Putamen (tissue), 1 donor: Measurements from ENCODE around the gene NRN1.
"Not testable (repeated sequence)": the region's sequence is repeated elsewhere in the genome, so short reads cannot be mapped to it uniquely, and the experiment has no call there.

ENCODE experiments used
- DNase-seq: peaks from one replicate; pipeline ENCODE4 v3.0.0-alpha.2; 2016; ENCODE audit warnings: low spot score

Gene NRN1

DNA sequence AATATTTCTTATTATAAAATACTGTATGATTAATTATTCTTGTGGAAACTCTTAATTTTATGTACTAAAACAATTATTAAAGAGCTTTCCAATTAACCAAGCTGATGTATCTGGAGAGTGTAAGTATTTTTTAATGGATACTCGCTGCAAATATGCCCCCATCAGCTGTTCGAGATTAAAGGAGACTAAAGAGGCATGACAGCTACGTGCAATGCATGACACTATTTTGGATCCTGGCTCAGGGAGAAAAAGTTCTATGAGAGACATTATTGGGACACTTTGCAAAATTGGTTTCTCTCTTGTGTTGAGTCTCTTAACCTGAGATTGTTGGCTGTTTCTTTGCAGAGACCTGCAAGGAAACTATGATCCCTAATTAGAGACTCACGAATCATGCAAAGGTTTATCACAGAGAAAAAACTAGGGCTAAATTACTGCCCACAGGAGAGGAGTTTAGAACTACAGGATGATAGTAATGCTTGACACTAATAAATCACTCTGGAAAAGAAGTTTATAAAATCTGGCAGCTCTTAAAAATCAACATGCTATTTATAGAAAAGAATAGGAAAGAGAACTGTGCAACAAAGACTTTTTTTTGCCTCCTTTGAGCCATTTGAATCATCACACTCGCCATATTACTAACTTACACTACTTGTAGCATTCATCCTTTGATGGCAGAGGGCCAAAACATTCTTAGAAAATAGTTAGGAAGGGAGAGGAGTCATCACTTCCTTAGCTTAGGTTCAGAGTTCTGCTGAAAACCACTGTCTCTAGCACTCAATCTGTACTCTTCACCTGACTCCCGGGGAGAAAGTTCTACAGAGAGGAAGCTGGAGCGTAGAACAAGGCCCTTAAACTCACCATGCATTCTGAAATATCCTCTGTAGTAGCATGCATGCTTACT is 25.3 kb downstream of the NRN1 start:
- DNase-seq = no peak

DNA sequence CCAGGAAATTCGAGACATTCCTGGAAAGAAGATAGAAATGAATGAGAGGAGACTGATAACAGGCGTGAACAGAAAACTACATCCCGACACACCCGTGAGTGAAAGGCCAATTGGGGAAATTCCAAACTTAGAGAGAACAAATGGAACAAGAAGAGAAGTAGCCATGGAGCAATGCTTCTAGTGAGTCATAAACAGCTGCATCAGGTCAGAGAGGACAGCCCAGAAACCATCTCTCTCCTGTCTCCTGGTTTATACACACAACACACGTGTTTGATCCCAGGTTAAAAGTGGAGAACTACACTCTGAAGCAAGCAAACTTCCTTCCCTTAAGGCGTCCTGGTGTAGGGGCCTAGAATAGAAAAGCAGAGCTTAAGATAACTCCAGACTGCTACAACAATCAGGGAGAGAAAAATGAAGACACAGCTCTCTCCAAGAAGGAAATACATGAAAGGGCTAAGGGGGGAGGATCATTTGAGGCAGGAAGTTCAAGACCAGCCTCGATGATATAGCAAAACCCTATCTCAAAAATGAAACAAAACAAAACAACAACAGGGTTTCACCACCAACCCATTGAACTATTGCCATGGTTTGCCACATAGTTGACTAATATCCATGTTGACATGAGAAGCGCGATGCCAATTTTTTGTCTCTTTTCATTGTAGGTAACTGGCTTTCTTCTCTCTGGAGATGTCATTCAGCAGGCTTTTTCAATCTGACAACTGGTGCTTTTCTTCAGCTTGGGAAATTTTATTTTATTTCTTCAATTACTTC is 26.9 kb downstream of the NRN1 start:
- no peak for DNase-seq

DNA sequence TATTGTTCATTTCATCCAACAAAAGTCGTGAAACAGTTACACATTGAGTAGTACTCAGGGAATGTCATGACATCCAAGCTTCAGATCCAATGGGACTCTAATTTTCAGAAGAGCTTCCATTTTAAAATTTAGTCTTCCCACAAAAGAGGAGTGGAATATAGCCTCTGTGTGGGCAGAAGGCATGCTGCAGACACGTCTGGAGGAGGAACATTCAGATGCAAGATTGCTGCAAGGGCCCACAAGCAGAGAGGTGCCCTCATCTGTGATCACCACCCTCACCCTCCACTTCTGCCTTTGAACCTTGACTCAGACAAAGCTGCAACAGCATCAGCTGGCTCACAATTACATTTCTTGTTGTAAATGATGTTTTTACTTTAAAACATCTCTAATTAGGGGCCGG is 29.9 kb downstream of the NRN1 start:
- DNase-seq = no peak

DNA sequence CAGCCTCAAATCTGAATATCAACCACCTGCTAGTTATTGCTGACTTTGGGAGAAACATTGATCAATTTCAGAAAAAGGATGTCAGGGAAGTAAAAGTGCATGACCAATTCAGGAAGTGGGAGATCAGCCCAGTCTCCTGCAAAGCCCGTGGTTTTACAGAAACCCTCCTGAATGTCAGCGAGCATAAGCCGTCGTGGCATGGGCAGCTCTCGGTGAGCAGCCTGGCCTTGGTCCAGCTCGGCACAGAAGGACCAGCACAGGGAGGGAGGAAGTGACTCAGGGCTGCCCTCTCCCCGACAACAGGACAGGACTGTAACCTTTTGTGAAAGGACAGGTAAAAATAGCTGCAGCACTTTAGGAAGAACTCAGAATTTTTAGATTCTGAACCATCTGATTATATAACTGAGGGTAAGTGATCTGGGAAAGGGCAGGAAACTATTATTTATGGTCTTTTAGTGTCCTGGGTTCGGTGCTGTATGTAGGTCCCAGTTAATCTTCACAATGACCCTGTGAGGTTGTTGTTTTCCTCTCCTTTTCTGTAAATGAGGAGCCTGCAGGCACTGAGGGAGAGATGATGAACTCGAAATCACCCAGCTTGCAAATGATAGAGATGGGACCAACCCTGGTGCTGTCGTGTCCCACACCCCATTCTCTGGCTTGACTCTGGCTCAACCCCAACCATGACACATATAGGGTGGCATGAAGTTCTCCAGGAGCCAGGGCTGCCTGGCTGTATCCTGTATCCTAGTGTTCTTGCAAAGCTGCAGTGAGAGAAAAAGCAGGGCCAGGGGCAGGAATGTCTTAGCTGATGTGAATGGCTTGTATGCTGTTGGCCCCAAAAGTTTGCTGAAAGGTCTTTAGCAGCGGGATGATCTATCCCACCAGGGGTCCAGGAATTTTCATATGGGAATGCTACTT is 37.6 kb downstream of the NRN1 start:
- no peak for DNase-seq

DNA sequence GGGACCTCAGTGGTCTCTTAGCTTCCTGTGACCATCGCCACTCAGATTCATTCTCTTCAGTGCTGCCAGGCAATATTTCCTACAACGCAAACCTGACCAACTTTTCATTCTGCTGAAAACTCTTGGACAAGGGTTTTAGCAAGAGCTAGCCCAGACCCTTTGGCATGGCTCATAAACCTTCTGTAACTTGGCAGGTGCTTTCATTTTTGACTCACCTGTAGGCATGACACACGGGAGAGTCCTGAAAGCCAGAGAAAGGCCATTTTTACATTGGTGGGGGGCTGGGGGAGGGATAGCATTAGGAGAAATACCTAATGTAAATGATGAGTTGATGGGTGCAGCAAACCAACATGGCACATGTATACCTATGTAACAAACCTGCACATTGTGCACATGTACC is 38.7 kb downstream of the NRN1 start:
- DNase-seq = not testable (repeated sequence)

DNA sequence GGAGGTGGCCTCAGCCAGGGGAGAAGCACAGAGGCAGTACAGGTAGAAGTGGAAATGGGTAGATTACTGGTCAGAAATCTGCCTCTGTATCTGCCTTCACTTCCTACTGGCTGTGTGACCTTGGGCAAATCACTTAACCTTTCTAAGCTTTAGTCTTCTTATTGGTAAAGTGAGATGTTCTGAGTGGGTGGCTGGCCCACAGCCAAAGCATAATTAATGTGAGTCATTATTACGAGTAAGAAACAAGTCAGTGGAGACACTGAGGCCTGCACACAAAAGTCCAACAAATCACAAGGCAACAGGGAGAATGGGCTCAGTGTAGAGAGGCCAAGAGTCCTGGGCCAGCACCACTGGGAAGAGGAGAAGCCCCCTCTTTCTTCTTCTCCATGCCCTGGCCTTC is 39.1 kb downstream of the NRN1 start:
- DNase-seq = no peak

DNA sequence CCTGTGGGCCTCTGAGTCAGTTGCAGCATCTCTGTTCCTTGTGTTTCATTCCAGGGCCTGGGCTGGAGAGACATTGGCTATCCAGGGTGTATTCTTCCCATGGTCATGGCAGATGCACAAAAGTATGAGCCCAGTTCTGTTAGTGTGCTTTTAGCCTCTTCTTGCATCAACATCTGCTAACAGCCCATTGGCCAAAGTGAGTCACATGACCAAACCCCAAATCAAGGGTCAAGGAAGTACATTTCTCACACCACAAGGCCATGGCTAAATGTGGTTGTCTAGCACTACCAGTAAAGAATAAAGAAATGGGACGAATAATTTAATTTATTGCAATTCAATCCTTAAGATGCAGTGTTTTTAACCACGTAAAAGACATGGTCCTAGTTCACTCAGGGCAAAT is 43.9 kb downstream of the NRN1 start:
- no peak for DNase-seq

DNA sequence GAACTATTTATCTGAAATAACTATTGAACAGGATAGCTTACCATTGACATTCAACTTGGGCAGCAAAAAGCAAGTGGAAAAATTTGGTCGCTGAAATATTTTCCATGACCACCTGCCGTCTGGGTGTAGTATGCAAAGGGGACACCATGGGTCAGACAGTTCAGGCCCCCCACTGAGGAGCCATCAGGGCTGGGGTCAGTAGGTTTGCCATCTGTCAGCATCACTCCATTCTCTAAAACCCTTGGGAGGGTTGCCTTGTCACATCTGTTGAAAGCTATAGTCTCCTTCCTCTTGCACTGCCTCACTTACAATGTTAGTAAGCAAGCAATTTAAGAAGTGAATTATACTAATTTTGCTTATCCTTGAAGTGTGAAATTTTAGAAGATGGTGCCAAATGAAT is 44.9 kb downstream of the NRN1 start:
- no peak for DNase-seq

DNA sequence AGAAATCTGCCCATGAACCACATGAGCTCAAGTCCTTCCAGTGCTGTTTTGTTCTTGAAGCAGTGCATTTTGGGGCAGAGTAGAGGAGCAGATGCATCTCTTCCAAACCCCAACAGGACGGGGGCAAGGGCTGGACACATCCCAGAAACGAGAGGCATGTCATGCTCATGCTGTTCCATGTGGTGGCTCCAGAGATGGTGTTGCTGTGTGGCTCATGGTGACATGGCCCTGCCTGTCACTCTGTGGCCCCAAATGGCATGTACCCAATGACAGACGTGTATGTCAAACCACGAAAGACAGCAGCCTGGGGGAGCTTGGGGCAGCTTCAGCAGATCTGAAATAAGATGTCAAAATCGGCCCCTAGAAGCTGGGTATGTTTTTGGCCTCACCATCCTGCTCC is 46.3 kb downstream of the NRN1 start:
- no peak for DNase-seq

DNA sequence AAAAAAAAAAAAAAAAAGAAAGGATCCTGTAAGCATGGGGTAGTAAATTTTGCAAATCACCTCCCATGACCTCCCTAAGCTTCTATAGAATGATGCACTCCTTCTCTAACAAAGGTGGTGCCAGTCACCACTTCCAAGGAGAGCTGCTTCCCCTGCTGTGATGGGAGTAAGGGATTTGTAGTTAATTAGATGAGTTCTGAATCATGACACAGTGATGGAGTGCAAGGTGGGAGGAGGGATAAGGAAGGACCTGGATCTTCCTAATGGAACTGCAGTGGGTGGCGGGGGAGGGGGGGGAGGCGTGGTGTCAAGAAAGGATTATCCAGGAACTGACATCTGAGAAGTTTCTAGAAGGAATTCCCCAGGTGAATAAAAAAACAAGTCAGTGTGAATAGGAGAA is 47.8 kb downstream of the NRN1 start:
- DNase-seq = no peak

DNA sequence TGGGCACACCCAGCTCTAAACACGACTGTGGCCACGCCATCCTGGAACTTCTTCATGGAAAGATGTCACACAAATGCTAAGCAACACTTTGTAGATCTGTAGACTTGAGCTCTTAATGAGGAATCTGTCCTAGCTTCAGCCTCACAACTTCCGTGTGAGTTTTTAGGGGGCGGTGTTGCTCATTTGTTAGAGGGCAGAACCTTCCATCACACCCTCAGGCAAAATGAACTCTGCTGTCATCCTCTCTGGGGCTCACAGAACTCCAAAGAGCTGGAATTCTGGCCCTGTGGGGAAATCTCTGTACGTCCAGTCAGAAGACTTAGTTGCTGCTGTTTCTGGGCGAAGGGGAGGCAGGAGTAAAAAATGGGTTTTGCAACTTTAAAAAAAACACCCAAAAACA is 49.8 kb downstream of the NRN1 start:
- DNase-seq = no peak

DNA sequence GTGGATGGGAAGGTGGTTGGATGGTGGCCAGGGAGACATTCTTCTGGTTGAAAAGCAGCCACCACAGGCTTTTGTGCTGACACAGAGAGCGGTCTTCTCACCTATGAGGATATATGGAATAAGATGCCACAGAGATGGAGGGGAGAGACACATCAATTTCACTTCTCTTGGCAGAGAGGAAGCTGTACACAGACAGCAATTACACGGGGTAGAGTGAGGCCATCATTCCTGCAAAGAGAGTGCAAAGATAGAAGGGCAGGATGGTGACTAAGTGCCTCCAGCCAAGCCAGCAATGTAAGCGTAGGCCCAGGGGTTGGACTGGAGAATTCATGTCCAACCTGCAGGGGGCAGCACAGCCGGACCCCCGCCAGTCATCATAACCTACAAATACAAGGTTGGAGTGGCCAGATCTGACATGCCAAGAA is 56.4 kb downstream of the NRN1 start:
- DNase-seq = no peak
